Hepatocyte (in vitro differentiated cells): ENCODE results near the gene SLC16A14.

Experiments
- CTCF ChIP-seq: fragments of 200-600 bp; sonication (generic); IDR thresholded peaks from 2 replicates; pipeline ENCODE4 v1.5.1; 2016; ENCODE audit warnings: antibody characterized with exemption, mild to moderate bottlenecking; ENCODE audit not compliant: poor library complexity
- EZH2 ChIP-seq: fragments of 200-600 bp; sonication (generic); IDR thresholded peaks from 2 replicates; pipeline ENCODE4 v1.6.1; 2016; ENCODE audit warnings: antibody characterized with exemption, mild to moderate bottlenecking, borderline replicate concordance

DNA sequence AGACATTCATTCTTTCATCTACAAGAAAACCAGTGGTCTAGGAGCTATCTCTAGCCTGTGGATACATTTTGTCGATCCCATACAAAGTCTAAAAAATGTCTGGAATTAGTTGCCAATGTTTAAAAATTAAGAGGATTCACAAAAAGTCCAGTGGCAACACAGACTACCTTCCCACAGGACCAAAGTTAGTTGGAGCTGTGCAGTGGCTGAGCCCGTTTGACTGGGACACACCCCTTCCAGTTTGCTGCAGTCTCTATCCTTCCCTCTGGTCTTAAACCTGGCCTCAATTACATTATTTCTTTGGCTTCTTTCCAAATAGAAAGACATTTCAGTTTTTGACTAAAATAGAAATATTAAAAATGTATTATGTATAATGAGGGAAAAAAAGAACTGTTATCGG is 18.6 kb downstream of the SLC16A14 start:
- TF ChIP-seq CTCF (no peak), EZH2 (no peak)
